ENCODE results near the gene E2F2. TPM values are rescaled to one million over a fixed set of nuclear protein-coding genes. Genes with fewer than 3 reads are reported as not detected.
A peak's percentile ranks its signal among the peaks of the same experiment; 100 is the strongest.

E2F2 gene
- total RNA-seq, 1 experiment from 2014 or later = 5.1 TPM

DNA sequence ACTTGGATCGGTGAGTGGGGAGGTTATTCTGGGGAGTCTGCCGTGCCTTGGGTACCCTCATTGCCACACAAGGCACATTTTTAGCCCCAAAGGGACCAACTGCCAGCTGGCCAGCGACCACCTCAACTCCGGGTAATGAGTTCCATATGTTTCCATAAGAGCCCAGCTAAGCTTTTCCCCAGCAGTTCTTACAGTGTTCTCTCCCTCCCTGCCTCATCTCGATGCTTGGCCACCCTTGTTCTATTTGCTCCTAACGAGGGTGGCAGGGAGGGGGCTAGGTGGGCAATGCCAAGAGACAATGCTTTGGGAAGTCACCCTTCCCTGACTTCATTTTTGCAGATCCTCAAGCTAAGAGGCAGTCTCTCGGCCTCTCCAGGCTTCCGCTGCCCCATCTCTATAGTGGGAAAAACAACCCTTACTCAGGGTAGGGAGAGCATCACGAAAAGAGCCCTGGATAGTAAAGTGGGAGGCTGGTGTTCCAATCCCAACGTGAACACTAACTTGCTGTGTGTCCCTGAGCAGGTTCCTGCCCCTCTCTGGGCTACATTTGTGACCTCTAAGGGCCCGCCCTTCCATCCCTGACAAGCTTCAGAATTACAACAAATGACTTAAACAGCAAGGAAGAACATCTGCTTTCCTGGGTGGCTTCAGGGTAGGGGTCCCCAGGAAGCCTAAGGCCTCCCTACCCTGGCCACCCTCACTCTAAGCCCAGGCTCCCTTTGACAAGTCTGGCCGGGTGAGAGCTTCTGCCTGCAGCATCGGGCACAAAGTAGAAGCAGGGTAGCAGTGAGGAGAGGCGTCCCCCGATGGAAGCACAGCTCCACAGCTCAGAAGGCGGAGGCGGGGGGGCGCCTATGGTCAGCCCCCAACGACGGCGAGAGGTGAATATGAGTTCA lies 22.4 kb upstream of the E2F2 start:
- no peak overlapping the region for H4K8ac ChIP-seq (replicated peaks; ENCODE audit: insufficient read length, low read depth, low read length)
- H2BK20ac ChIP-seq (ENCODE audit: low read depth, low read length, poor library complexity, severe bottlenecking) = no peak overlapping the region
- WGBS (ENCODE audit: extremely low coverage, insufficient read length, low lambda C conversion rate) = no CpG with 5 or more reads among the region's 21 CpGs
- no peak overlapping the region for H3K23ac ChIP-seq (ENCODE audit: insufficient read length, low read depth, low read length)
- peaks cover 2% of the 10 kb centered on the region; the same call in 1 of the 2 replicates for H3K4me1 ChIP-seq (ENCODE audit: insufficient read depth, low read length)
- peak; percentile 46 for DNase-seq
- no peak overlapping the region for H2BK12ac ChIP-seq (ENCODE audit: insufficient read length, low read depth, low read length)
- H3K14ac ChIP-seq (ENCODE audit: insufficient read depth, low read length) = no peak overlapping the region
- no peak overlapping the region for H2AFZ ChIP-seq (ENCODE audit: low read length)
- H3K79me2 ChIP-seq (ENCODE audit: insufficient read depth, low read length) = no peaks in the 10 kb centered on the region; the same call in 1 of the 2 replicates
- no peak overlapping the region for H4K5ac ChIP-seq (ENCODE audit: insufficient read length, low read depth, low read length)
- no peaks in the 10 kb centered on the region for H3K9me3 ChIP-seq (ENCODE audit: control insufficient read depth, low read depth, low read length)
- no peak overlapping the region for H2AK5ac ChIP-seq (ENCODE audit: insufficient read length, low read length)
- peaks cover 39% of the 10 kb centered on the region for H3K27me3 Mint-ChIP-seq (ENCODE audit: low read depth)
- H3K27me3 ChIP-seq (ENCODE audit: insufficient read depth, low read length) = no peaks in the 10 kb centered on the region
- H3K23me2 ChIP-seq (ENCODE audit: insufficient read length, low read depth, low read length, poor library complexity, severe bottlenecking) = peaks cover 15% of the 10 kb centered on the region
- H3K4me1 Mint-ChIP-seq = peaks cover 59 to 62% of the 10 kb centered on the region in 2 experiments
- no peak overlapping the region for H3K9ac ChIP-seq (ENCODE audit: extremely low read depth, insufficient read length, low read length)
- H2BK15ac ChIP-seq (ENCODE audit: low read depth, low read length) = no peak overlapping the region
- no peak overlapping the region; the same call in 1 of the 2 replicates for H3K4ac ChIP-seq (ENCODE audit: low read depth, low read length)
- peak overlapping the region; percentile 42 for H4K91ac ChIP-seq (ENCODE audit: insufficient read length, low read depth, low read length)
- H3K27ac ChIP-seq (ENCODE audit: insufficient read length, low read depth, low read length) = no peak overlapping the region
- peak overlapping the region; percentile 91 to 98 (median 97); a peak in 5 of 7 replicates for H3K27ac Mint-ChIP-seq
- peak overlapping the region; percentile 1 for H2BK120ac ChIP-seq (ENCODE audit: low read depth, low read length, poor library complexity, severe bottlenecking)
- peak overlapping the region; percentile 45 for H3K4me2 ChIP-seq (ENCODE audit: insufficient read depth, insufficient read length, low read length)
- H3K79me1 ChIP-seq (ENCODE audit: insufficient read depth, low read depth, low read length, poor library complexity, severe bottlenecking) = no peaks in the 10 kb centered on the region
- H3K36me3 Mint-ChIP-seq (ENCODE audit: insufficient read depth in 1 of 3, low read depth in 3 of 3) = peaks cover 11 to 16% (median 13%) of the 10 kb centered on the region in 3 experiments; a peak in 6 of 7 replicates
- H3K9me3 Mint-ChIP-seq = no peaks in the 10 kb centered on the region; a peak in 1 of 5 replicates
- TF ChIP-seq, protein P1, sequence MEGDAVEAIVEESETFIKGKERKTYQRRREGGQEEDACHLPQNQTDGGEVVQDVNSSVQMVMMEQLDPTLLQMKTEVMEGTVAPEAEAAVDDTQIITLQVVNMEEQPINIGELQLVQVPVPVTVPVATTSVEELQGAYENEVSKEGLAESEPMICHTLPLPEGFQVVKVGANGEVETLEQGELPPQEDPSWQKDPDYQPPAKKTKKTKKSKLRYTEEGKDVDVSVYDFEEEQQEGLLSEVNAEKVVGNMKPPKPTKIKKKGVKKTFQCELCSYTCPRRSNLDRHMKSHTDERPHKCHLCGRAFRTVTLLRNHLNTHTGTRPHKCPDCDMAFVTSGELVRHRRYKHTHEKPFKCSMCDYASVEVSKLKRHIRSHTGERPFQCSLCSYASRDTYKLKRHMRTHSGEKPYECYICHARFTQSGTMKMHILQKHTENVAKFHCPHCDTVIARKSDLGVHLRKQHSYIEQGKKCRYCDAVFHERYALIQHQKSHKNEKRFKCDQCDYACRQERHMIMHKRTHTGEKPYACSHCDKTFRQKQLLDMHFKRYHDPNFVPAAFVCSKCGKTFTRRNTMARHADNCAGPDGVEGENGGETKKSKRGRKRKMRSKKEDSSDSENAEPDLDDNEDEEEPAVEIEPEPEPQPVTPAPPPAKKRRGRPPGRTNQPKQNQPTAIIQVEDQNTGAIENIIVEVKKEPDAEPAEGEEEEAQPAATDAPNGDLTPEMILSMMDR (conservative IDR thresholded peaks at IDR 0.05) = no peak
- H2BK5ac ChIP-seq (ENCODE audit: insufficient read length, low read length) = no peak overlapping the region
- peak overlapping the region; percentile 59 for H3K18ac ChIP-seq (ENCODE audit: insufficient read length, low read depth, low read length)
- no peaks in the 10 kb centered on the region for H4K20me1 ChIP-seq (ENCODE audit: control insufficient read depth, insufficient read depth, insufficient read length)
- no peak overlapping the region for H3T11ph ChIP-seq (ENCODE audit: low read length)
- H3K56ac ChIP-seq (ENCODE audit: insufficient read length, low read depth, low read length) = no peak overlapping the region
- peak overlapping the region; percentile 71 to 76 for H3K4me3 Mint-ChIP-seq
